Upper lobe of left lung (tissue), 6 donors: Measurements from ENCODE around the gene CLMP. TPM values are rescaled to one million over a fixed set of nuclear protein-coding genes. Genes with fewer than 3 reads are reported as not detected.

Experiments used
- ATAC-seq, 2 donors: fragments of 200-7000 bp; cut with Tn5 transposase; one replicate each; pipeline ENCODE4 v1.9.1; 2022; ENCODE audit warnings: mild to moderate bottlenecking in 2 of 2, moderate library complexity in 2 of 2; ENCODE audit not compliant: low FRiP score in 2 of 2
- DNase-seq, 2 donors: peaks; one replicate each; pipeline ENCODE4 v3.0.0-alpha.2; 2019 to 2020
- H3K27ac ChIP-seq, 4 donors: fragments of 200-600 bp; sonication (generic); one replicate each; pipeline ENCODE4 v1.5.1; 2016 to 2019
- H3K27me3 ChIP-seq, 4 donors: fragments of 200-600 bp; sonication (generic); one replicate each; pipeline ENCODE4 v1.5.1; 2017 to 2019
- H3K36me3 ChIP-seq, 4 donors: fragments of 200-600 bp; sonication (generic); one replicate each; pipeline ENCODE4 v1.5.1; 2016 to 2019
- H3K4me1 ChIP-seq, 4 donors: fragments of 200-600 bp; sonication (generic); one replicate each; pipeline ENCODE4 v1.5.1; 2018 to 2019
- H3K4me3 ChIP-seq, 4 donors: fragments of 200-600 bp; sonication (generic); one replicate each; pipeline ENCODE4 v1.5.1; 2017 to 2019; ENCODE audit warnings: mild to moderate bottlenecking in 2 of 4, moderate library complexity in 1 of 4
- H3K9me3 ChIP-seq, 4 donors: fragments of 200-600 bp; sonication (generic); one replicate each; pipeline ENCODE4 v1.5.1; 2018 to 2019
- CTCF ChIP-seq, 6 experiments: fragments of 450-650 bp in 4 of 6; fragments of 200-600 bp in 2 of 6; sonication (generic) in 2 of 6; IDR thresholded peaks; one replicate each; pipeline ENCODE4 v1.5.1; 2016 to 2019; ENCODE audit warnings: antibody characterized with exemption in 6 of 6
- EP300 ChIP-seq, 4 donors: sonication (generic); formaldehyde crosslinking; IDR thresholded peaks; one replicate each; pipeline ENCODE4 v1.5.1; 2017; ENCODE audit warnings: antibody characterized with exemption in 4 of 4, control low read depth in 2 of 4
- POLR2A ChIP-seq, 4 donors: fragments of 450-650 bp; IDR thresholded peaks; one replicate each; pipeline ENCODE4 v1.5.1; 2016 to 2017; ENCODE audit warnings: antibody characterized with exemption in 4 of 4, mild to moderate bottlenecking in 2 of 4
- POLR2AphosphoS5 ChIP-seq, 2 donors: sonication (generic); formaldehyde crosslinking; IDR thresholded peaks; one replicate each; pipeline ENCODE4 v1.5.1; 2017; ENCODE audit warnings: antibody characterized with exemption in 2 of 2
- WGBS, 2 donors: methylation state at CpG; one replicate each; pipeline ENCODE4 v1.1.5; 2017 to 2018; 5-methylcytosine and 5-hydroxymethylcytosine counted together
- total RNA-seq, 6 donors: library from RNA; depleted of rRNA in 4 of 6; stranded (reverse); fragments of >200 nt in 4 of 6; gene quantifications; one replicate each; pipeline versions ENCODE4 v1.1.0 to v1.2.1, GENCODE V29; 2016 to 2021
- donor health status: DM: no; HTN: no; CAD: no; lungs with moderate emphysema.
- donor health status: DM: no; HTN: yes; CAD: no; lungs with severe emphysema.

CLMP gene
- total RNA-seq, 6 donors from 2014 or later = 6.0 to 23.4 (median 15.3) TPM

GRCh38 chr11:123076484-123076883 lies 118.6 kb downstream of the CLMP start:
- WGBS, 2 donors = 89 to 93% methylated on average over 2 of the region's 2 CpGs
- no peaks in the 10 kb centered on the region for H3K27me3 ChIP-seq
- no peak for TF ChIP-seq POLR2AphosphoS5 (IDR thresholded peaks at IDR 0.05)
- no peak for TF ChIP-seq POLR2A (IDR thresholded peaks at IDR 0.05)
- TF ChIP-seq CTCF (IDR thresholded peaks at IDR 0.05) = no peak
- TF ChIP-seq EP300 (IDR thresholded peaks at IDR 0.05) = no peak
- DNase-seq = no peak
- peaks cover 0 to 3% (median 0%) of the 10 kb centered on the region in 4 donors for H3K36me3 ChIP-seq
- H3K4me1 ChIP-seq = peaks cover 0 to 9% (median 0%) of the 10 kb centered on the region in 4 donors
- no peak for ATAC-seq
- H3K4me3 ChIP-seq = no peak overlapping the region
- H3K27ac ChIP-seq = no peak overlapping the region
- H3K9me3 ChIP-seq = no peaks in the 10 kb centered on the region

DNA sequence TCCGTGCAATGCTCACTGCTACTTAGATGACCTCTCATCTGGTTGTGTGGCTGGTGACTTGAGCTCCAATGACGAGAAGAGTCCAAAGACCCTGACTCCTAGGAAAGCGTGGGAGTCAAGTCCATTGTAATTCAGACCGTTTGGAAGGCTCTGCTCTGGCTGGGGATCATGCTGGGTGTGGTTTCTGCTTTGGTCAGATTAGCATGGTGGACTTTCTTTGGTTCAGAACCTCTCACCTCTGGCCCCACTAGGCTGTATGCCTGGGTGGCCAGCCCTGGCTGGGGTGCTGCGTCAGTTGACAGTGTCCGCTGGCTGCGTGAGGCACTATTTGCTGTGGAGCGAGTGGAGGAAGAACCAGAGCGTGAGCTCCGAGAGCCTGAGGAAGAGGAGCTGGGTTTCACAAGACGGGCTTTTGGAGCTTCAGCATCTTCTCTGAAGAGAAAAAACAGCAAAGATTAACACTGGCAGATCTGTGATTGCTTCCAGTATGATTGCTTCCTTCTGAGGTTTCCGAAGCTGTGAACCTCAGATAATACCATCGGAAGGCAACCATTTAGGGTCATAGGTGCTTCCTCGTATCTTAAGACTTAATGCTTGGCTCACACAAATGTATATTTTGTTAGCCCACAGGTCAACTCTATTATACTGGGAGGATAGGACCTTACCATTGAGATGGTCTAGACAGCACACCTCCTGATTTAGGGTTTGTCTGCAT lies 121.5 kb downstream of the CLMP start:
- Histone ChIP-seq H3K9me3 (no peaks in the 10 kb centered on the region), H3K4me1 (peaks cover 0 to 27% (median 9%) of the 10 kb centered on the region in 4 donors), H3K27ac (no peak overlapping the region), H3K27me3 (no peaks in the 10 kb centered on the region), H3K4me3 (no peak overlapping the region), H3K36me3 (peaks cover 0 to 3% (median 0%) of the 10 kb centered on the region in 4 donors)
- no peak for TF ChIP-seq CTCF (IDR thresholded peaks at IDR 0.05)
- TF ChIP-seq POLR2A (IDR thresholded peaks at IDR 0.05) = no peak
- no peak for TF ChIP-seq EP300 (IDR thresholded peaks at IDR 0.05)
- TF ChIP-seq POLR2AphosphoS5 (IDR thresholded peaks at IDR 0.05) = no peak
- ATAC-seq = no peak
- no peak for DNase-seq
- 92 to 94% methylated on average over 14 of the region's 14 CpGs for WGBS, 2 donors

DNA sequence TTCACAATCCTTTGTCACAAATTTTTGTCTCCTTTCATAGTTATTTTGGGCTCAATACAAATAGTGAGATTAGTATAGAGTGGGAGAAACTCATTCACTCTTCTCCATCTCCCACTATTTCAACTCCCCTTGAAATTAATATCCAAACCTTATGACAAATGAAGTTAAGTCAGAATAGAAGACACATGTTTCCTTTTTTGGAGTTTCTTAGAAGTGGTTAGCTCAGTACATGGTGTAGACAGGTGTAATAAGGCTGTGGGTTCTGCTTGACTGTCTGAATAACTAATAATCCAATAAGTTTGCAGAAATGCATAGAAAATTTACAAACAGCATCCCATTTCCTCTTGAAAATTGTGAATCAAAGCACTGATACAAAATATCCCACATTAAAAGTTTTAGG lies 122.3 kb downstream of the CLMP start:
- no peak overlapping the region for H3K27ac ChIP-seq
- H3K9me3 ChIP-seq = no peaks in the 10 kb centered on the region
- H3K36me3 ChIP-seq = peaks cover 0 to 3% (median 0%) of the 10 kb centered on the region in 4 donors
- ATAC-seq (no peak), DNase-seq (no peak)
- peaks cover 0 to 27% (median 9%) of the 10 kb centered on the region in 4 donors for H3K4me1 ChIP-seq
- TF ChIP-seq CTCF (IDR thresholded peaks at IDR 0.05) (no peak), EP300 (IDR thresholded peaks at IDR 0.05) (no peak), POLR2A (IDR thresholded peaks at IDR 0.05) (no peak), POLR2AphosphoS5 (IDR thresholded peaks at IDR 0.05) (no peak)
- H3K4me3 ChIP-seq = no peak overlapping the region
- no peaks in the 10 kb centered on the region for H3K27me3 ChIP-seq

DNA sequence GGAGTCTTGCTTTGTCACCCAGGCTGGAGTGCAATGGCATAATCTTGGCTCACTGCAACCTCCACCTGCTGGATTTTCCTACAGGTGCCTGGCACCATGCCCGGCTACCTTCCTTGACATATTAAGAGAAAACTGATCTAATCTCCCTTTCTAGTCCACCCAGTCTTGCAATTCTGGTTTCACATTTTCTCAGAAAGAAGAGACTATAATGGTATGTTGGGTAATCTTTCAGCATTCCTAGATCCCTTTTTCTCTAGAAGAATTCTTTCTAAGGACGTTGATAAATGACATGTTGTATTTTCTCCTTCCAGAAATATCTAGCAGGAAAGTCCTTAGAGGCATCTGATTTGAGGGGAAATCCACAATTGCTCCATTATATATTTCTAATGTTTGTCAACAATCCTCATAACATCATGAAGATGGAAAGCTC lies 122.7 kb downstream of the CLMP start:
- no peak overlapping the region for H3K4me3 ChIP-seq
- peak in 1 of 2 donors; percentile 30 for DNase-seq
- no peaks in the 10 kb centered on the region for H3K27me3 ChIP-seq
- no peaks in the 10 kb centered on the region for H3K36me3 ChIP-seq
- no peaks in the 10 kb centered on the region for H3K9me3 ChIP-seq
- no peak overlapping the region for H3K27ac ChIP-seq
- ATAC-seq = no peak
- TF ChIP-seq CTCF (IDR thresholded peaks at IDR 0.05) = no peak
- TF ChIP-seq EP300 (IDR thresholded peaks at IDR 0.05) = no peak
- TF ChIP-seq POLR2AphosphoS5 (IDR thresholded peaks at IDR 0.05) = no peak
- no peak for TF ChIP-seq POLR2A (IDR thresholded peaks at IDR 0.05)
- 46 to 56% methylated on average over 2 of the region's 2 CpGs for WGBS, 2 donors
- peaks cover 0 to 27% (median 9%) of the 10 kb centered on the region in 4 donors for H3K4me1 ChIP-seq
